Measurements from ENCODE around the gene SPNS3.

Gene SPNS3

GRCh38 chr17:4533523-4534504, 100.1 kb downstream of the SPNS3 start:
- TF ChIP-seq CTCF (IDR thresholded peaks at IDR 0.05; ENCODE audit: borderline replicate concordance, control extremely low read depth, extremely low read depth, insufficient read depth, missing control alignments): no peak
- in situ Hi-C loops (cut with MboI; ENCODE audit: low sequenced_read_pairs, unreplicated experiment): no loop called here
- no peak for DNase-seq (ENCODE audit: low spot score)

DNA sequence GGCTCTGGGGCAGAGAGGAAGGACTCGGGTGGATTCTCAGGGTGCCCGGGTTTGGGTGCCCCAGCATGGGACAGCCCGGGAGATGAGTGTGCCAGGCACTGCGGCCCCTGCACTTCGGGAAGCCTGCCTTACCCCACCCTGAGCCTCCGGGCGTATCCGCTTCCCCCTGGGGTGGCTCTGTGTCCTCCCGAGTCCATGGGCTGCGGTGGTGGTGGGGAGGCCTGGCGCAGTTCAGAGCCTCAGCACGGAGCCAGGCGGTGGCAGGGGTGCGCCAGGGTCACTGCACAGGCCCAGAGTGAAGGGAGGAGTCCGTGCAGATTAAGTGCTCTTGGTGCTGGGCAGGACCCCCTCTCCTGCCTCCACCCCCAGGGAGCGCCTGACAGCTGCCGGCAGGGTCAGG, 100.8 kb downstream of the SPNS3 start:
- in situ Hi-C loops (cut with MboI; ENCODE audit: low sequenced_read_pairs, unreplicated experiment): no loop called here
- DNase-seq (ENCODE audit: low spot score): no peak
- TF ChIP-seq CTCF (IDR thresholded peaks at IDR 0.05; ENCODE audit: borderline replicate concordance, control extremely low read depth, extremely low read depth, insufficient read depth, missing control alignments): no peak

GRCh38 chr17:4534928-4535666, 101.4 kb downstream of the SPNS3 start:
- TF ChIP-seq CTCF (IDR thresholded peaks at IDR 0.05; ENCODE audit: borderline replicate concordance, control extremely low read depth, extremely low read depth, insufficient read depth, missing control alignments): no peak
- DNase-seq (ENCODE audit: low spot score): no peak
- in situ Hi-C loops (cut with MboI; ENCODE audit: low sequenced_read_pairs, unreplicated experiment): no loop called here

GRCh38 chr17:4535667-4536258, 102.0 kb downstream of the SPNS3 start:
- in situ Hi-C loops (cut with MboI; ENCODE audit: low sequenced_read_pairs, unreplicated experiment): no loop called here
- no peak for DNase-seq (ENCODE audit: low spot score)
- no peak for TF ChIP-seq CTCF (IDR thresholded peaks at IDR 0.05; ENCODE audit: borderline replicate concordance, control extremely low read depth, extremely low read depth, insufficient read depth, missing control alignments)

DNA sequence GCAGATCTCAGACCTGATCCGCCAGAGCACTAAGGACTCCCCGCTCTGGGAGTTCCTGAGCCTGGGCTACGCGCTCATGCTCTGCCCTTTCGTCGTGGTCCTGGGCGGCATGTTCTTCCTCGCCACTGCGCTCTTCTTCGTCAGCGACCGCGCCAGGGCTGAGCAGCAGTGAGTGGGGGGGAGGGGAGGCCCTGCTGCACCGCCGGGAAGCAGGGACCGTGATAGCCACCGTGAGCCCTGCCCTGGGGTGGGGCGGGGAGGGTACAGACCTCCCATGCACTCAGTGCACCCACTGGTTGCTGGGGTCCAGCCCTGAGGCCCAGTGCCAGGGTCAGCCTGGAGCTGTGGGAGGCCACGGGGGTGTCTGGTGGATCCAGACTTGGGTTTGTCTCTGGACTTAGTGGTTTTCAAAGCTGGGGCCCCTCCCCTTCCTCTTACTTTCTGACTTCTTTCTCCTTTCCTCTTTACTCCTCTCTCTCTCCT, 102.6 kb downstream of the SPNS3 start:
- TF ChIP-seq CTCF (IDR thresholded peaks at IDR 0.05; ENCODE audit: borderline replicate concordance, control extremely low read depth, extremely low read depth, insufficient read depth, missing control alignments): no peak
- in situ Hi-C loops (cut with MboI; ENCODE audit: low sequenced_read_pairs, unreplicated experiment): no loop called here
- no peak for DNase-seq (ENCODE audit: low spot score)

- TF ChIP-seq CTCF (IDR thresholded peaks at IDR 0.05; ENCODE audit: borderline replicate concordance, control extremely low read depth, extremely low read depth, insufficient read depth, missing control alignments): no peak
- in situ Hi-C loops (cut with MboI; ENCODE audit: low sequenced_read_pairs, unreplicated experiment): no loop called here
- DNase-seq (ENCODE audit: low spot score): no peak
Observed at GRCh38 chr17:4536742-4537411, 103.1 kb downstream of the SPNS3 start.

Data from GM13976 (cell line).